Stimulated activated CD4-positive, alpha-beta T cell treated with anti-CD3 and anti-CD28 coated beads, Interleukin-4, amount 100 ng/mL, for 1 hour (primary cell): ENCODE measurements around the gene SEPHS1.
"Not testable (repeated sequence)": the region's sequence is repeated elsewhere in the genome, so short reads cannot be mapped to it uniquely, and the experiment has no call there.

Experiments
- DNase-seq: peaks from one replicate; pipeline ENCODE4 v3.0.0-alpha.2; 2020

SEPHS1 gene

GRCh38 chr10:13322615-13323148 is 25.4 kb downstream of the SEPHS1 start:
- DNase-seq = no peak

- DNase-seq = no peak
Observed at GRCh38 chr10:13321576-13321975, 26.5 kb downstream of the SEPHS1 start.

- no peak for DNase-seq
Observed at GRCh38 chr10:13319166-13319565, 28.9 kb downstream of the SEPHS1 start.

- no peak for DNase-seq
Observed at GRCh38 chr10:13317474-13317873, 30.6 kb downstream of the SEPHS1 start.

DNA sequence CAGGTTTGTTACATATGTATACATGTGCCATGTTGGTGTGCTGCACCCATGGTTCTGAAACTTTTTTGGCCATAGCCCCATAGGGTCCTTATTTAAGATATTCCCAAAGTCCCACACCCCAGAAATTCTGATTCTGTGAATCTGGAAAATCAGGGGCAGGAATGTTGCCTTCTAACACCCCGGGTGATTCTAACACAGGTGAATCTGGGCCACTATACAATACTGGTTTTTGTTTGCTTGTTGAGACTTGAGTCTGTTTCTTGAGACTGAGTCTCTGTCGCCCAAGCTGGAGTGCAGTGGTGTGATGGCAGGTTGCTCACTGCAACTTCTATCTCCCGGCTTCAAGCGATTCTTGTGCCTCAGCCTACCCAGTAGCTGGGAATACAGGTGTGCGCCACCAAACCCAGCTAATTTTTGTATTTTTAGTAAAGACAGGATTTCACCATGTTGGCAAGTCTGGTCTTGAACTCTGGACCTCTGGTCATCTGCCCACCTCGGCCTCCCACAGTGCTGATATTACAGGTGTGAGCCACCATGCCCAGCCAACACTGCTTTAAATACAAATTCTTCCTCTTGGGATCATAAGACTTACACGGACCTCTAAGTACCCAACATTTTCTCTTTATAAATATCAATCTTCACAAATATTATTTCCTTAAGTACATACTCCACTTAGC is 31.3 kb downstream of the SEPHS1 start:
- no peak for DNase-seq

DNA sequence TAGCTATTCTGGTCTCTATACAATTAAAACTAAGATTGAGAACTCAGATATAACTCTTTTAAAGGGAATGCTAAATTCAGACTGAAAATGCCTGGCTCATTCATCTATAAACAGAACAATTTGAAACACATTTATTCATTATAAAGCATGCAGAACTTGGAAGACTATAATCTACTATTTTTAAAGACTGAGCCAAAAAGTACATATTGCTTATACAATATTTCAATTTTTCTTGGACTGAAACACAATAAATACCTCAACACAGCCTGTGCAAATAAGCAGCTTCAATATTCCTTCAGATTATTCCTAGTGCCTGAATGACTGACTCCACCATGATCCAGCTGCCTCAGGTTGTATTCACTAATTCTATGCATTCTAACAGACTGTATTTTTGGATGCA is 32.7 kb downstream of the SEPHS1 start:
- no peak for DNase-seq

- DNase-seq = no peak
Observed at GRCh38 chr10:13311177-13311575, 36.9 kb downstream of the SEPHS1 start.

GRCh38 chr10:13310518-13311176 is 37.4 kb downstream of the SEPHS1 start:
- no peak for DNase-seq

DNA sequence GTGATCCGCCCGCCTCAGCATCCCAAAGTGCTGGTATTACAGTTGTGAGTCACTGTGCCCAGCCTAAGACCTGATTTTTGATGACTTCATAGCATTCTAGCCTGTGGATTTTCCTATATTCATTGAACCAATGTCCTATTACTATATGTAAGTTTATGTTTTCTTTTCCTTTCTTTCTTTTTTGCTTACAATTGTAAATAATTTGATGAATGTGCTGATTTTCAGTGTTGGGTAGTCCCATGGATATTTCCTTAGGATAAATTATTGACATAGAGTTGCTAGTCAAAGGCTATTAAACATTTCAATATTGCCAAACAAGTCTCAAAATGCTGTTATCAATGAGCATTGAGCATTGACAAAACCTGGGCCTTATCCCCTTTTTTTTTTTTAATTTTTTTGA is 38.3 kb downstream of the SEPHS1 start:
- no peak for DNase-seq

- DNase-seq = no peak
Observed at GRCh38 chr10:13308096-13308495, 40.0 kb downstream of the SEPHS1 start.

DNA sequence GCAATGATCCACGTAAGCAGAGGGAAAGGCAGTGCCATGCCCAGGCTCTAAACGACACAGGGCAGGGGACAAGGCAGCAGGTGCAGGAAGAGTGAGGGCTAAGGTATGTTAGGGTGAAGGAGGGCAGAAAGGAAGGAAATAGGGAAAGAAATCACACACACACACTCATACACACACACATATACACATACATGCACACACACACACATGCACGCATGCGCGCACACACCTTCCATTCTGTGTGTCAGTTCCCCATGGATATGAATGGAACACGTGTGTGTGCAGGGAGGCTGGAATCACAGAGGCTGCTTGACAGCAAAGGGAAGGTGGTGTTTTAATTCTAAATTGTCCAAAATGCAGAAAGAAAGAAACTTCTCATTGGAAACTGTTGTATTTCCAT is 42.0 kb downstream of the SEPHS1 start:
- DNase-seq = no peak

GRCh38 chr10:13302821-13303555 is 45.1 kb downstream of the SEPHS1 start:
- no peak for DNase-seq

DNA sequence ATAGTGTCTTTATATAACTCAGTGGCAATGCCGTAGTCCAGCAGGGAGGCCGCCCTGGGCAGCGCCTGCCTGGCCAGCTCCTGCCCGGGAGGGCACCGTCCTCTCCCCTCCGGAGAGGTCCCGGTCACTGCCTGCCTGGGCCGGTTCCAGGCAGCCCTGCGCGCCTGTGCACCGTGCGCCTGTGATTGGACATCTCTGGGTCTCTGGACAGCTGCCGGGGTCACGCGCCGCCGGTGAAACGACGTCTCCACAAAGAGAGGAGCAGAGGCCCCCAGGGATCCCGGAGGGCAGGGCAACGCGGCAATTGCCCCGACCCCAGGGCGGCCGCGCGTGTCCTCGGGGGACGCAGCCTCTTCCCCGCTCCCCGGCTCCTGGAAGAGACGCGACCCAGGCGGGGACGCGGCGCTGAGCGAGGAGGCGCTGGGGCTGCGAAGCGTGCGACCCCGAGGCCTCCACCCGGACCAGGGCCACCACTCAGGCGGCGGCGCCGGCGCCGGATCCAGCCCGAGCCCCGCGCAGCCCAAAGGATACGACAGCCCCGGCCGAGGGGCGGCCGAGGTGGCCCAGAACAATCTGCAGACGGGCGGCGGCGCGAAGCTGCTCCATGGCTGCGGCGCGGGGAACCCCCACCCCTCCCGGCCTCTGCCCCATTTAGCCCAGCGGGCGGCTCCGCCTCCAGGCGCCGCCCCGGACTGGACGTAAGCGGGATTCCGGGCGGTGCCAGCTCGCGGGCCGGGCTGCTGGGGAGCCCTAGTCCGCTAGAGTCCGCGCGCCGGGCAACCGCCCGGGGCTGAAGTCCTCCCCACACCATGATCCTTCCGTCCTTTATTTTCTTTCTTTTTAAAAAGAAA is 48.4 kb downstream of the SEPHS1 start, which contains the start of gene PHYH:
PHYH (minus strand) TSS at position 628 of the 851 bp plus-strand sequence; CDS start at position 606, 22 bp downstream.
- peak; percentile 78 for DNase-seq

DNA sequence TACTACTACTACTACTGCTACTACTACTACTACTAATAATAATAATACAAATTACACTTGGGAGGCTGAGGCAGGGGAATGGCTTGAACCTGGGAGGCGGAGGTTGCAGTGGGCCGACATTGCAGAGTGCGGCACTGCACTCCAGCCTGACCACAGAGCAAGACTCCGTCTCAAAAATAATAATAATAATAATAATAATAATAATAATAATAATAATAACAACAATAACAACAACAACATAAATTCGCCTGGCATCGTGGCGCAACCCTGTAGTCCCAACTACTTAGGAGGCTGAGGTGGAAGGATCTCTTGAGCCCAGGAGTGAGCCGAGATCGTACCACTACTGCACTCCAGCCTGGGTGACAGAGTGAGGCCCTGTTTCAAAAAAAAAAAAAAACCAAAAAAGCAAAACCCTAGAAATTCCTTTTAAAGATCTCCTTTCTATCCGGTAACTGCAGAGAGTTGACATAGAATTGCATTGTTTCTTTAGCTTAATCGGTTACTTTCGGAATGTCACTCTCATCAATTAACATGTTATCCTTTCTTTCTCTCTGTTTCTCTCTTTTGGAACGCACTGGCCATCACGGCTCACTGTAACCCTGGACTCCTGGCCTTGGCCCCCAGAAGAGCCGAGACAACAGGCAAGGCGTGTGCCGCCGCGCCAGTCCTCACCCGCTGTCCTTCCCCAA is 49.2 kb downstream of the SEPHS1 start:
- DNase-seq = no peak

GRCh38 chr10:13296476-13296875 is 51.6 kb downstream of the SEPHS1 start:
- no peak for DNase-seq

DNA sequence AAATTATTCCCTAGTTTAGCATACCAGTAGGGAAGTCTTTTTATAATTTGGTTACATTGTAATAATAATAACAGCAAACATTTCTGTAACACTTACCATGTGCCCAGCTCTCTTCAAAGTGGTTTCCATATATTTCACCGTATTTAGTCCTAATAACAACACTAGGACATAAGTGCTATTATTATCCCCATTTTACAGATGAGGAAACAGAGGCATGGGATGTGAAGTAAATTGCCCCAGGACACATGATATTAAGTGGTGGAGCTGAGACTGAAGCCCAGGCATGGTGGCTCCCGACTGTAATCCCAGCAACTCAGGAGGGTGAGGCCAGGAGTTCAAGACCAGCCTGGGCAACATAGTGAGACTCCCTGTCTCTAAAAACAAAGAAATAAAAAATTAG is 53.3 kb downstream of the SEPHS1 start:
- no peak for DNase-seq

DNA sequence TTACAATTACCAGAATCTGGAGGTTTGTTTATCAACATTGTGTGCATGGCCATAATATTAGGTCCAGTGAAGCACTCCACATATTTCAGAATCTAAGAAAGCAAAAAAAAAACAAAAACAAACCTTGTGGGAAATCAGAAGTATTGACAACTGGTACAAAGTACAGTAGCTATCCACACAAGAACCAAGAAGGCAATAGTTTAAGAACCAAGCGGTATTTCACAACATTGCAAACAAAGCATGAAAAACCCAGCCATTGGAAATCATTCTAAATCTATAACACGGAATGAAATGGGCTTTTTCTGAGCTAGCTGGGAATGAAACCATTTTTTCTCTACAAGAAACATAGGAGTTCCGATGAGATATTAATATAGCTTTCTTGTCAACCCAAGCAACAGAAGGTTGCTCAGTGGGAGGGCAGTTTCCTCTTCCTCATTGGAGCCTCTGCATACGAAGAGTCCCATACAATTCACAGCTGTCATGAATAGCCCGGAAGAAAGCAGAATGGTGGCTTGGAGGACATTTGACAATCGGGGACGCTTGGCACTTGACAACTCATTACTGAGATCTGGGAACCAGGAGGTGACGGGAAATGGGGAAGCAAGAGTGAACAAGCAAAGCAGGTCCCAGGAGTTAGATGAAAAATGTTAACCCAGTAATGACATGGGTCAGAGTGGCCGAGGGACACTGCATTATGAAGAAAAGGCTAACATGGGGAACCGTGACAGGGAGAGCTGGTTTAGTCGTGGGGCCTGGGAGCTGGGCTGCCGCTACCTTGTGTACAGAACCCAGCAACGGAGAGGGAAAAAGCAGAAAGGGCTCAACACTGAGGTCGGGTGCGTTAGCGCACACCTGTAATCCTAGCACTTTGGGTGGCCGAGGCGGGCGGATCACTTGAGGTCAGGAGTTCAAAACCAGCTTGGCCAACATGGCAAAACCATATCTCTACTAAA is 56.0 kb downstream of the SEPHS1 start:
- no peak for DNase-seq

- no peak for DNase-seq
Observed at GRCh38 chr10:13291061-13291460, 57.0 kb downstream of the SEPHS1 start.

DNA sequence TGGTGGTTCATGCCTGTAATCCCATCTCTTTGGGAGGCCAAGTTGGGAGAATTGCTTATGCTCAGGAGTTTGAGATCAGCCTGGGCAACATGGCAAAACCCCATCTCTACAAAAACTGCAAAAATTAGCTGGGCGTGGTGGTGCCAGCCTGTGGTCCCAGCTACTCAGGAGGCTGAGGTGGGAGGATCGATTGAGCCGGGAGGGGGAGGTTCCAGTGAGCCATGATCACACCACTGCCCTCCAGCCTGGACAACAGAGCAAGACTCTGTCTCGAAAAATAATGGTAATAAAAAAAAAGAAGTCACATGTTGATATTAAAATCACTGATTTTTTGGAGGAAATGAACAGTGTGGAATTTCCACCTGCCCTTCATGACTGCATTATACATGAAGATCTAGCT is 64.0 kb downstream of the SEPHS1 start:
- no peak for DNase-seq

- not testable (repeated sequence) for DNase-seq
Observed at GRCh38 chr10:13282348-13282747, 65.7 kb downstream of the SEPHS1 start.
